Ascending aorta (tissue), 2 donors: Measurements from ENCODE around the gene GRIN2C. TPM values are rescaled to one million over a fixed set of nuclear protein-coding genes. Genes with fewer than 3 reads are reported as not detected.

Source experiments
- DNase-seq, 2 donors: peaks; one replicate each; pipeline ENCODE4 v3.0.0-alpha.2; 2019; ENCODE audit warnings: low spot score in 2 of 2
- H3K27ac ChIP-seq, 2 donors: fragments of 200-600 bp; sonication (generic); one replicate each; pipeline ENCODE4 v1.5.1; 2016 to 2017; ENCODE audit warnings: mild to moderate bottlenecking in 1 of 2
- H3K27me3 ChIP-seq: fragments of 200-600 bp; sonication (generic); one replicate; pipeline ENCODE4 v1.5.1; 2017
- H3K36me3 ChIP-seq, 2 donors: fragments of 200-600 bp; sonication (generic); one replicate each; pipeline ENCODE4 v1.5.1; 2016
- H3K4me1 ChIP-seq, 2 donors: fragments of 200-600 bp; sonication (generic); one replicate each; pipeline ENCODE4 v1.5.1; 2016 to 2017; ENCODE audit warnings: mild to moderate bottlenecking in 1 of 2
- H3K4me3 ChIP-seq, 2 donors: fragments of 200-600 bp; sonication (generic); one replicate each; pipeline ENCODE4 v1.5.1; 2016 to 2017; ENCODE audit warnings: mild to moderate bottlenecking in 1 of 2
- H3K9me3 ChIP-seq, 2 donors: fragments of 200-600 bp; sonication (generic); one replicate each; pipeline ENCODE4 v1.5.1; 2016
- intact Hi-C: fragments of 100-400 bp; cut with DNase I; formaldehyde crosslinking; loops from one replicate; pipeline ENCODE4 v1.15.1; 2023
- total RNA-seq: library from RNA; depleted of rRNA; stranded (reverse); fragments of >200 nt; gene quantifications from one replicate; pipeline ENCODE4 v1.1.0, GENCODE V29; 2016
- TF ChIP-seq, protein P1 (sequence below), 3 experiments: fragments of 200-600 bp in 2 of 3; fragments of 450-650 bp in 1 of 3; sonication (generic) in 2 of 3; IDR thresholded peaks; one replicate each; pipeline ENCODE4 v1.5.1; 2016 to 2019; ENCODE audit warnings: antibody characterized with exemption in 3 of 3, mild to moderate bottlenecking in 1 of 3, moderate library complexity in 1 of 3

GRIN2C gene
- total RNA-seq, 1 donor from 2014 or later, result not detected

DNA sequence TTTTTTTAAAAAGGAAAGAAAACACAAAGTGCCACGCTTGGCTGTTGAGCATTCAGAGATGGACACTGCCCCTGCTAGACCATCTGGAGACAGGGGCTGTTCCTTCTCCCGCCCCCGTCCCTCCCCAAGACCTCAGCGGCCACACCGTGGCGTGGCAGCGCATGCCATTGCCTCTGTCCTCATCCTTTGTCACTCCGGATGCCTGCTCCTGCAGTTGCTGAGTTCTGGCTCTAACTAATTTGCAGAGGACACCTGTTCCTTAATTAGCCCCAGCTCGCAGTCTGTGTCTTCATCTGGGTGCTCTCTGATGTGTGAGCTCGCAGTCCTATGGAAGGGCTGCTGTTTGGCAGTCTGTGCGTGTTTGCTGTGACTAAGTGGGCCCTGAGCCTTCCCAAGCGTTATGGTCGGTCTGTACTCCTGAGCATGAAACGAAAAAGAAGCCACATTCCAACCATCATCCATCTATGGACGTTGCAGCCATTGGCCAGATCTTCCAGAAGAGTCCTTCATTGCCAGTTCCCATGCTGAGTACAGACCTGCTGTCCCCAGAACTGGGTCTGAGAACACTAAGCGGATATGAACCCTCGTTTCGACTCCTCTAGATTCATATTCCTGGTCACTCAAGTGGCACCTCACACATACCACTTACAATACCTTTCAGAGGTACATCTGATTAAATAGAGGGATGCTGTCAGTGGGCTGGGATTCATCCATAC is 42.6 kb downstream of the GRIN2C start:
- no peaks in the 10 kb centered on the region for H3K4me1 ChIP-seq
- H3K36me3 ChIP-seq, result peaks cover 12 to 16% of the 10 kb centered on the region in 2 donors
- intact Hi-C loops, result no loop called here
- no peak overlapping the region for H3K27ac ChIP-seq
- no peaks in the 10 kb centered on the region for H3K27me3 ChIP-seq
- TF ChIP-seq, protein P1, sequence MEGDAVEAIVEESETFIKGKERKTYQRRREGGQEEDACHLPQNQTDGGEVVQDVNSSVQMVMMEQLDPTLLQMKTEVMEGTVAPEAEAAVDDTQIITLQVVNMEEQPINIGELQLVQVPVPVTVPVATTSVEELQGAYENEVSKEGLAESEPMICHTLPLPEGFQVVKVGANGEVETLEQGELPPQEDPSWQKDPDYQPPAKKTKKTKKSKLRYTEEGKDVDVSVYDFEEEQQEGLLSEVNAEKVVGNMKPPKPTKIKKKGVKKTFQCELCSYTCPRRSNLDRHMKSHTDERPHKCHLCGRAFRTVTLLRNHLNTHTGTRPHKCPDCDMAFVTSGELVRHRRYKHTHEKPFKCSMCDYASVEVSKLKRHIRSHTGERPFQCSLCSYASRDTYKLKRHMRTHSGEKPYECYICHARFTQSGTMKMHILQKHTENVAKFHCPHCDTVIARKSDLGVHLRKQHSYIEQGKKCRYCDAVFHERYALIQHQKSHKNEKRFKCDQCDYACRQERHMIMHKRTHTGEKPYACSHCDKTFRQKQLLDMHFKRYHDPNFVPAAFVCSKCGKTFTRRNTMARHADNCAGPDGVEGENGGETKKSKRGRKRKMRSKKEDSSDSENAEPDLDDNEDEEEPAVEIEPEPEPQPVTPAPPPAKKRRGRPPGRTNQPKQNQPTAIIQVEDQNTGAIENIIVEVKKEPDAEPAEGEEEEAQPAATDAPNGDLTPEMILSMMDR (IDR thresholded peaks at IDR 0.05), result no peak
- no peak overlapping the region for H3K4me3 ChIP-seq
- DNase-seq, result no peak
- H3K9me3 ChIP-seq, result no peaks in the 10 kb centered on the region

DNA sequence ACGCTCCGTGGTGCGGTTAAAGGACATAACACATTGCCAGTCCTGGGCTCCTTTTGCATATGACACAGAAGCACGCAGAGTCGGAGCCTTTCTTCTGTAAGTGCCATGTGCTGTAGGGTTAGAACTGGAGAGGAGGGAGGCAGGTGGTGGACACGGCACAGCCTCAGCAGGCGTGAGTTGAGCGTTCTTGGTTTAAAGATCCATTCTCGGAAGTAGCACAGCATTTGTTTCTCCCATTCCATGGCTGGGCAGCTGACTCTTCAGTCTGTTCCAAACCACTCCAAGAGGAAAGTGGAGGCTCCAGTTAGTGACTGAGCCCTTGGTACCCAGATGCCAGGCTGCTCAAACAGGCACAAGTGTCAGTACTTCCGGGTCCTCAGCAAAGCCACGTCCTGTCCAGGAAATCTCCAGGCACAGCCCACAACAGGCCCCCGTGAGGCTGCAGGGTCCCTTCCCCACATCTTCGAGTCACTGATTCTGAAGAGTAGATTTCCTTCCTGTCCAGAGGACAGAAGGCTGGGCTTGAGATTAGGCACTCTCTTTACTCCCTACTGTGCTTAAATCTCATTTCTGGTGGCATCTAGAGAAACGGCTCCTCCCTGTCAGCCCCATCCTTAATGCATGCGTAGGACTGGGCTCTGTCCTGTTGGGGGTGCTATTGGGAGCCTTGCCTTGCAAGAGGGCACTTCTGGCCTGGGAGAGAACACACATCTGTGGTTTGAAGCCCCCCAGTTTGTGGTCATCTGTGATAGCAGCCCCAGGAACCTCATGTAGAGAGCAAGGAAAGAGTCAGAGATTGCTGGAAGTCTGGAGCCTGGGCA is 43.9 kb downstream of the GRIN2C start:
- Histone ChIP-seq H3K4me3 (no peak overlapping the region), H3K27me3 (no peaks in the 10 kb centered on the region), H3K9me3 (no peaks in the 10 kb centered on the region), H3K4me1 (no peaks in the 10 kb centered on the region), H3K27ac (no peak overlapping the region), H3K36me3 (peaks cover 11 to 12% of the 10 kb centered on the region in 2 donors)
- intact Hi-C loops, result no loop called here
- TF ChIP-seq, protein P1 (IDR thresholded peaks at IDR 0.05), result no peak
- no peak for DNase-seq

DNA sequence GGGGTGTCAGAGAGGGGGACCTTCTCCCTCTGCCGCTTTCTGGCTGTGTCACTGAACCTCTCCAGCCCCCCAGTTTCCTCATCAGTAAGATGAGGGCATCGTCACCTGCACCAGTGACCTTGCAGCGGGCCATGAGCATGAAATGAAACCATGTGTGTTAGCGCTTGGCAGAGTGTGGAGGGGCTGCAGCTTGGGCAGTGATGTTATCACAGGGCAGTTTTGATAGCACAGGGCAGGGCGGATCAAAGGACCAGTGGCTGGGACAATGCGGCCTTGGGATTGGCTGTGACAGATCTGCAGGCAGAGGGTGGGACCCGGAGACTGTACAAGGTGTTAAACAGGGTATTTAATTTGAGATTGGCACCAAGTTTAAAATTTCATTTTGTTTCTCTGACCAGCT is 44.6 kb downstream of the GRIN2C start:
- no peaks in the 10 kb centered on the region for H3K27me3 ChIP-seq
- no peak overlapping the region for H3K4me3 ChIP-seq
- DNase-seq, result no peak
- H3K4me1 ChIP-seq, result no peaks in the 10 kb centered on the region
- intact Hi-C loops, result no loop called here
- no peaks in the 10 kb centered on the region for H3K9me3 ChIP-seq
- peaks cover 4 to 6% of the 10 kb centered on the region in 2 donors for H3K36me3 ChIP-seq
- TF ChIP-seq, protein P1 (IDR thresholded peaks at IDR 0.05), result no peak
- H3K27ac ChIP-seq, result no peak overlapping the region

DNA sequence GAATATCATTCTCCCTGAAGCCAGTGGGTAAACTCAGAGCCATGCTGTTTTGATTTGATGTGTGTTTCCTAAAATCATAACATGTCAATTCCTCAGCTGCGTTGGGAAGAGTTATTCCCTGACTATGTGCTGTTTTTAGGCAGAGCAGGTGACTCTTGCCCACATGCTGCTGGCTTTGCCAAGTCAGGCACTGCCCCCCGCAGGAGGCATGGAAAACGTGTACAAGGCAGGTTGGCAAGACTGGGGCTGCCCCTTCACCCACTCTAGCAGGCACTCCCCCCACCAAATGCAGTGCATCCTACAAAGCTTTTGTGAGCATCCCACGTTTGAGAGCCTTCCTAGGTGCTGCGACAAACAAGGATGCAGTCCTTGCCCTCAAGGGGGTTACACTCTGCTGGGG is 45.2 kb downstream of the GRIN2C start:
- H3K4me1 ChIP-seq, result no peaks in the 10 kb centered on the region
- H3K9me3 ChIP-seq, result no peaks in the 10 kb centered on the region
- no peaks in the 10 kb centered on the region for H3K36me3 ChIP-seq
- no peak for DNase-seq
- no peak overlapping the region for H3K27ac ChIP-seq
- TF ChIP-seq, protein P1 (IDR thresholded peaks at IDR 0.05), result no peak
- H3K4me3 ChIP-seq, result no peak overlapping the region
- H3K27me3 ChIP-seq, result no peaks in the 10 kb centered on the region
- intact Hi-C loops, result no loop called here

DNA sequence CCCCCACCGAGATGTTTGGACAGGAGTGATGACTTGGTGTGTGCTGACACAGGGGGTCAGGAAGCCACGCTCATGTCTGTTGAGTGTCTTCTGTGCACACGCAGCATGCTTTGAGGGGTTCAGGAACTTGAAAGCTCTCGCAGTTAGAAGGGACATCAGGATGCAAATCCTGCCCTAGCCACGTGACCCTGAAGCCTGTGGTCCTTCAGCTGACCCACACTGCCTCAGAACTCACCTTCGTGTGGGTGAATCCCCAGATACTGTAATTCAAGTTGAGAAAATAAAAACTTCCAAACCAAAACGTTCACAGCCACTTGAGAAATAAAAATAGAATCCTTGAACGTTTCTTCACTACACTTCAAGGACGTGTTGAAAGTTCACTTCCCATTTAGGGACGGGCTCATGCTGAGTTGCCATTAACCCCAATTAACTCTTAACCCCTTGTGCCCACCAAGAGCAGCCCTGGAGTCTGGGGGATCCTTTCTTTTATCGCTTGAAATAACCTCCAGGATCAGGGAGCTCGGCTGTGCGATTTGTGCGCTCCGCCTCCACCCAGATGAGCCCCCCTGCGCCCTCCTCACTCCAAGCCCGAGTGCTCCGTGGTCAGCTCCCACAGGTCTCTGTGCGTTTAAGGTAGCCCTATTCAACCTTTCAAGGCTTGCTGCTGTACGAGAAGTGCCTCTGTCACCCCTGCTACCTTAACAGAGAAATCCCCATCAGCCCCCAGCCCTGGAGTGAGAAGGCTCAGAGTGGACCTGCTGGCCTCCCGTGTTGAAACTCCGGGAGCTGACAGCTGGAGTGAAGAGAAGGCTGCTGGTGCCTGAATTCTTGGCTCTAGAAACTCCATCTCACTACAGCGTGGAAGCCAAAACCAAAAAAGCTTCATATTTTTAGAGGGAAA is 47.3 kb downstream of the GRIN2C start:
- Histone ChIP-seq H3K36me3 (no peaks in the 10 kb centered on the region), H3K9me3 (no peaks in the 10 kb centered on the region), H3K27ac (no peak overlapping the region), H3K27me3 (no peaks in the 10 kb centered on the region), H3K4me3 (peak overlapping the region in 1 of 2 donors; percentile 6), H3K4me1 (no peaks in the 10 kb centered on the region)
- TF ChIP-seq, protein P1 (IDR thresholded peaks at IDR 0.05), result no peak
- intact Hi-C loops, result no loop called here
- no peak for DNase-seq
